Caco-2 (cell line): Measurements from ENCODE around the gene POU2F2. TPM values are rescaled to one million over a fixed set of nuclear protein-coding genes. Genes with fewer than 3 reads are reported as not detected.

Experiments used
- BruUV-seq: library from RNA; stranded (reverse); fragments of 400-500 nt; replicated peaks from 2 replicates; lab custom pipeline; 2021; lab: Mats Ljungman, UMichigan
- CTCF ChIA-PET: fragments of 300-600 bp; sonication (Branson Sonifier 250); formaldehyde crosslinking; loops from one replicate; lab custom pipeline; 2022; ENCODE audit warnings: antibody characterized with exemption; lab: Charles Lee
- POLR2A ChIA-PET: fragments of 300-600 bp; sonication (Branson Sonifier 250); formaldehyde crosslinking; loops from one replicate; lab custom pipeline; 2022; ENCODE audit warnings: antibody characterized with exemption; lab: Charles Lee
- DNase-seq, 2 experiments: peaks; one replicate each; pipeline versions ENCODE4 v3.0.0 to v3.0.0-alpha.2; 2020 to 2022
- H3K27me3 ChIP-seq: replicated peaks from 2 replicates; pipeline ENCODE4 v1.6.0; 2011; ENCODE audit warnings: low read length; ENCODE audit not compliant: control insufficient read depth, insufficient read depth
- H3K36me3 ChIP-seq: 2 replicates; pipeline ENCODE4 v1.5.1; 2011; ENCODE audit warnings: low read length; ENCODE audit not compliant: control insufficient read depth, insufficient read depth
- H3K4me1 ChIP-seq: fragments of 250-450 bp; sonication (Bioruptor Pico); 2 replicates; pipeline ENCODE4 v1.5.1; 2020; ENCODE audit warnings: mild to moderate bottlenecking
- H3K4me3 ChIP-seq: 2 replicates; pipeline ENCODE4 v1.5.1; 2011; ENCODE audit warnings: low read depth, mild to moderate bottlenecking, control low read depth, low read length
- H3K9me3 ChIP-seq: fragments of 250-450 bp; sonication (Bioruptor Pico); 2 replicates; pipeline ENCODE4 v1.5.1; 2020; ENCODE audit warnings: mild to moderate bottlenecking, moderate library complexity
- H3K27ac Mint-ChIP-seq: one replicate; pipeline ENCODE4 v1.8.0; 2022; ENCODE audit warnings: mixed read lengths; ENCODE audit not compliant: unreplicated experiment
- H3K27me3 Mint-ChIP-seq: one replicate; pipeline ENCODE4 v1.8.0; 2022; ENCODE audit warnings: mixed read lengths; ENCODE audit not compliant: insufficient read depth, unreplicated experiment
- H3K36me3 Mint-ChIP-seq: one replicate; pipeline ENCODE4 v1.8.0; 2022; ENCODE audit warnings: mild to moderate bottlenecking, mixed read lengths; ENCODE audit not compliant: insufficient read depth, unreplicated experiment
- H3K4me1 Mint-ChIP-seq: one replicate; pipeline ENCODE4 v1.8.0; 2022; ENCODE audit warnings: low read depth, mixed read lengths; ENCODE audit not compliant: unreplicated experiment
- H3K4me3 Mint-ChIP-seq: one replicate; pipeline ENCODE4 v1.8.0; 2022; ENCODE audit warnings: mild to moderate bottlenecking, moderate library complexity, mixed read lengths; ENCODE audit not compliant: unreplicated experiment
- H3K9me3 Mint-ChIP-seq: one replicate; pipeline ENCODE4 v1.8.0; 2022; ENCODE audit warnings: mixed read lengths; ENCODE audit not compliant: unreplicated experiment
- intact Hi-C: fragments of 100-400 bp; cut with micrococcal nuclease; formaldehyde crosslinking; loops from one replicate; pipeline ENCODE4 v1.10.0; 2022; ENCODE audit not compliant: unreplicated experiment
- total RNA-seq: library from RNA; stranded (reverse); gene quantifications from 2 replicates; pipeline ENCODE4 v1.2.3, GENCODE V29; 2022
- TF ChIP-seq, protein P1 (sequence below), 2 experiments: fragments of 200-600 bp in 1 of 2; IDR thresholded peaks; 1 replicate in 1 of 2; 2 replicates in 1 of 2; pipeline versions ENCODE4 v1.5.1 to v1.8.0; 2011 to 2022; ENCODE audit warnings: antibody characterized with exemption in 1 of 2, control low read depth in 1 of 2, inconsistent platforms in 1 of 2, low read depth in 1 of 2, low read length in 1 of 2, mild to moderate bottlenecking in 1 of 2, moderate library complexity in 1 of 2; ENCODE audit not compliant: insufficient read depth in 1 of 2, severe bottlenecking in 1 of 2, unreplicated experiment in 1 of 2

POU2F2 gene
- total RNA-seq, 1 experiment from 2014 or later = 1.5 TPM

DNA sequence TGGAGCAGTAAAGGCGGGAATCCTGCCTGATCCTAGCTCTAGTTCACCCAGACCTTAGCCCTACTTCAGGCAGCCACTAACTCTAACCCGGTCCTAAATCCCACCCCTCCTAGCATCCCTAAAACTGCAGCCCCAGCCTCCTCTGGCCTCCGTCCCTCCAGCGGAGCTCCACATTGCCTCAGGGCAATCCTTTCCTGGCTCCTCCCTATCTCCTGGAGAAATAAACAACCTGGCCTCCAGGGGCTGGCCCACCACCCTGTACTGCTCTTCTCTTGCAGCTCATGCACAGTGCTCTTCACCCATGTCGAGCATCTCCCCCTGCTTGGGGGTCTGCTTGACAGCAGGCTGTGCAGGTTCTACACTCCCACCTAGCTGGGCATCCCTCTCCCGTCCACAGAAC is 6.7 kb downstream of the POU2F2 start:
- no peaks in the 10 kb centered on the region for H3K4me1 Mint-ChIP-seq
- DNase-seq = no peak
- no peaks in the 10 kb centered on the region for H3K27me3 ChIP-seq
- peaks cover 5% of the 10 kb centered on the region for H3K27me3 Mint-ChIP-seq
- TF ChIP-seq, protein P1, sequence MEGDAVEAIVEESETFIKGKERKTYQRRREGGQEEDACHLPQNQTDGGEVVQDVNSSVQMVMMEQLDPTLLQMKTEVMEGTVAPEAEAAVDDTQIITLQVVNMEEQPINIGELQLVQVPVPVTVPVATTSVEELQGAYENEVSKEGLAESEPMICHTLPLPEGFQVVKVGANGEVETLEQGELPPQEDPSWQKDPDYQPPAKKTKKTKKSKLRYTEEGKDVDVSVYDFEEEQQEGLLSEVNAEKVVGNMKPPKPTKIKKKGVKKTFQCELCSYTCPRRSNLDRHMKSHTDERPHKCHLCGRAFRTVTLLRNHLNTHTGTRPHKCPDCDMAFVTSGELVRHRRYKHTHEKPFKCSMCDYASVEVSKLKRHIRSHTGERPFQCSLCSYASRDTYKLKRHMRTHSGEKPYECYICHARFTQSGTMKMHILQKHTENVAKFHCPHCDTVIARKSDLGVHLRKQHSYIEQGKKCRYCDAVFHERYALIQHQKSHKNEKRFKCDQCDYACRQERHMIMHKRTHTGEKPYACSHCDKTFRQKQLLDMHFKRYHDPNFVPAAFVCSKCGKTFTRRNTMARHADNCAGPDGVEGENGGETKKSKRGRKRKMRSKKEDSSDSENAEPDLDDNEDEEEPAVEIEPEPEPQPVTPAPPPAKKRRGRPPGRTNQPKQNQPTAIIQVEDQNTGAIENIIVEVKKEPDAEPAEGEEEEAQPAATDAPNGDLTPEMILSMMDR (IDR thresholded peaks at IDR 0.05; ENCODE audit: insufficient read depth in 1 of 2, low read depth in 1 of 2, low read length in 1 of 2, severe bottlenecking in 1 of 2, unreplicated experiment in 1 of 2) = no peak
- no peak overlapping the region for H3K4me3 Mint-ChIP-seq
- H3K27ac Mint-ChIP-seq = no peak overlapping the region
- no TSS peak for BruUV-seq
- ChIA-PET POLR2A (no interaction called here), CTCF (interaction anchor here (0.7 to 1.1 kb wide), 3 partner anchors 58 to 255 kb away, joined by 3 to 6 read pairs (median 5); no protein-coding TSS in a partner anchor)
- H3K4me3 ChIP-seq = no peak overlapping the region
- no peaks in the 10 kb centered on the region for H3K36me3 Mint-ChIP-seq
- no peaks in the 10 kb centered on the region for H3K9me3 ChIP-seq
- intact Hi-C loops = no loop called here
- no peaks in the 10 kb centered on the region for H3K9me3 Mint-ChIP-seq
- no peaks in the 10 kb centered on the region for H3K36me3 ChIP-seq
- no peaks in the 10 kb centered on the region for H3K4me1 ChIP-seq

DNA sequence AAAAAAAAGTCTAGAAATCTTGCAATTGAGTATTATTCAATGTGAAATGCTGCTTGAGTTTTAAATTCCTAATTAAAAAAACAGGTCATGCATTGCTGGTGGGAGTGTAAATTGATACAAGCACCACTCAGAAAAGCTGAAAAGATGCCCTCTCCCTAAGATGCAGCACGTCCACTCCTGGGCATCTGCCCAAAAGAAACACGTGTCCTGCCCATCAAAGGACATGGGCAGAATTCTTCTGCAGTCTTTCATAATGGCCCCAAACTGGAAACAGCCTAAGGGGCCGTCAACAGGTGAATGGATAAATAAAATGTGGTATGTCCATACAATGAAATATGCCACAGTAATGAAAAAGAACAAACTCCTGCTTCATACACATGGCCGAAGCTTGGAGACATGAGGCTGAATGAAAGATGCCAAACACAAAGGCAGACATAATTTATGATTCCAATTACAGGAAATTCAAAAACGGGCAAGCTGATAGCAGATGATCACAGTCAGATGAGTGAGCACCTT is 7.8 kb downstream of the POU2F2 start:
- intact Hi-C loops = no loop called here
- no peak overlapping the region for H3K4me3 ChIP-seq
- DNase-seq = no peak
- H3K27me3 Mint-ChIP-seq = peaks cover 5% of the 10 kb centered on the region
- H3K36me3 Mint-ChIP-seq = no peaks in the 10 kb centered on the region
- POLR2A ChIA-PET = no interaction called here
- H3K4me3 Mint-ChIP-seq = no peak overlapping the region
- no peaks in the 10 kb centered on the region for H3K4me1 ChIP-seq
- CTCF ChIA-PET = no interaction called here
- H3K27me3 ChIP-seq = no peaks in the 10 kb centered on the region
- no peaks in the 10 kb centered on the region for H3K36me3 ChIP-seq
- no peak overlapping the region for H3K27ac Mint-ChIP-seq
- TF ChIP-seq, protein P1 (IDR thresholded peaks at IDR 0.05; ENCODE audit: insufficient read depth in 1 of 2, low read depth in 1 of 2, low read length in 1 of 2, severe bottlenecking in 1 of 2, unreplicated experiment in 1 of 2) = no peak
- no peaks in the 10 kb centered on the region for H3K9me3 ChIP-seq
- no peaks in the 10 kb centered on the region for H3K9me3 Mint-ChIP-seq
- BruUV-seq = no TSS peak
- H3K4me1 Mint-ChIP-seq = no peaks in the 10 kb centered on the region

DNA sequence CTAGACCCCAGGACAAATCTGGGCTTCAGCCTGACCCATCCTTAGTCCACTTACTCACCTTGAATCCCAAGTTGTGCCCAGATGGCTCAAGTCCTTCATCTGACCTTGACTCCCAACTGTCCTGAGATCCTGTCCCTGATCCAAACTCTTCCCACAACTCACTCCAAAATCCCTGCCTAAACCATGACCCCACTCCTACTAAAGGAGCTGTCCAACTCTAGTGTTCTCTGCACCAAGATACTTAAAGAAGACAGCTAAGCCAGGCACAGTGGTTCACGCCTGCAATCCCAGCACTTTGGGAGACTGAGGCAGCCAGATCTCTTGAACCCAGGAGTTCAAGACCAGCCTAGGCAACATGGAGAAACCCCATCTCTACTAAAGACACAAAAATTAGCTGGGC is 8.5 kb downstream of the POU2F2 start:
- intact Hi-C loops = no loop called here
- Mint-ChIP-seq H3K27me3 (peaks cover 5% of the 10 kb centered on the region), H3K27ac (no peak overlapping the region), H3K4me1 (no peaks in the 10 kb centered on the region), H3K4me3 (no peak overlapping the region), H3K36me3 (no peaks in the 10 kb centered on the region), H3K9me3 (no peaks in the 10 kb centered on the region)
- Histone ChIP-seq H3K36me3 (no peaks in the 10 kb centered on the region), H3K4me3 (no peak overlapping the region), H3K9me3 (no peaks in the 10 kb centered on the region), H3K4me1 (no peaks in the 10 kb centered on the region), H3K27me3 (no peaks in the 10 kb centered on the region)
- BruUV-seq = no TSS peak
- TF ChIP-seq, protein P1 (IDR thresholded peaks at IDR 0.05; ENCODE audit: insufficient read depth in 1 of 2, low read depth in 1 of 2, low read length in 1 of 2, severe bottlenecking in 1 of 2, unreplicated experiment in 1 of 2) = no peak
- DNase-seq = no peak
- ChIA-PET POLR2A (no interaction called here), CTCF (no interaction called here)
